ENCODE data around the gene MEGF6.
A peak's percentile ranks its signal among the peaks of the same experiment; 100 is the strongest.

MEGF6 gene, protein sequence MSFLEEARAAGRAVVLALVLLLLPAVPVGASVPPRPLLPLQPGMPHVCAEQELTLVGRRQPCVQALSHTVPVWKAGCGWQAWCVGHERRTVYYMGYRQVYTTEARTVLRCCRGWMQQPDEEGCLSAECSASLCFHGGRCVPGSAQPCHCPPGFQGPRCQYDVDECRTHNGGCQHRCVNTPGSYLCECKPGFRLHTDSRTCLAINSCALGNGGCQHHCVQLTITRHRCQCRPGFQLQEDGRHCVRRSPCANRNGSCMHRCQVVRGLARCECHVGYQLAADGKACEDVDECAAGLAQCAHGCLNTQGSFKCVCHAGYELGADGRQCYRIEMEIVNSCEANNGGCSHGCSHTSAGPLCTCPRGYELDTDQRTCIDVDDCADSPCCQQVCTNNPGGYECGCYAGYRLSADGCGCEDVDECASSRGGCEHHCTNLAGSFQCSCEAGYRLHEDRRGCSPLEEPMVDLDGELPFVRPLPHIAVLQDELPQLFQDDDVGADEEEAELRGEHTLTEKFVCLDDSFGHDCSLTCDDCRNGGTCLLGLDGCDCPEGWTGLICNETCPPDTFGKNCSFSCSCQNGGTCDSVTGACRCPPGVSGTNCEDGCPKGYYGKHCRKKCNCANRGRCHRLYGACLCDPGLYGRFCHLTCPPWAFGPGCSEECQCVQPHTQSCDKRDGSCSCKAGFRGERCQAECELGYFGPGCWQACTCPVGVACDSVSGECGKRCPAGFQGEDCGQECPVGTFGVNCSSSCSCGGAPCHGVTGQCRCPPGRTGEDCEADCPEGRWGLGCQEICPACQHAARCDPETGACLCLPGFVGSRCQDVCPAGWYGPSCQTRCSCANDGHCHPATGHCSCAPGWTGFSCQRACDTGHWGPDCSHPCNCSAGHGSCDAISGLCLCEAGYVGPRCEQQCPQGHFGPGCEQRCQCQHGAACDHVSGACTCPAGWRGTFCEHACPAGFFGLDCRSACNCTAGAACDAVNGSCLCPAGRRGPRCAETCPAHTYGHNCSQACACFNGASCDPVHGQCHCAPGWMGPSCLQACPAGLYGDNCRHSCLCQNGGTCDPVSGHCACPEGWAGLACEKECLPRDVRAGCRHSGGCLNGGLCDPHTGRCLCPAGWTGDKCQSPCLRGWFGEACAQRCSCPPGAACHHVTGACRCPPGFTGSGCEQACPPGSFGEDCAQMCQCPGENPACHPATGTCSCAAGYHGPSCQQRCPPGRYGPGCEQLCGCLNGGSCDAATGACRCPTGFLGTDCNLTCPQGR (N-terminal part only)

DNA sequence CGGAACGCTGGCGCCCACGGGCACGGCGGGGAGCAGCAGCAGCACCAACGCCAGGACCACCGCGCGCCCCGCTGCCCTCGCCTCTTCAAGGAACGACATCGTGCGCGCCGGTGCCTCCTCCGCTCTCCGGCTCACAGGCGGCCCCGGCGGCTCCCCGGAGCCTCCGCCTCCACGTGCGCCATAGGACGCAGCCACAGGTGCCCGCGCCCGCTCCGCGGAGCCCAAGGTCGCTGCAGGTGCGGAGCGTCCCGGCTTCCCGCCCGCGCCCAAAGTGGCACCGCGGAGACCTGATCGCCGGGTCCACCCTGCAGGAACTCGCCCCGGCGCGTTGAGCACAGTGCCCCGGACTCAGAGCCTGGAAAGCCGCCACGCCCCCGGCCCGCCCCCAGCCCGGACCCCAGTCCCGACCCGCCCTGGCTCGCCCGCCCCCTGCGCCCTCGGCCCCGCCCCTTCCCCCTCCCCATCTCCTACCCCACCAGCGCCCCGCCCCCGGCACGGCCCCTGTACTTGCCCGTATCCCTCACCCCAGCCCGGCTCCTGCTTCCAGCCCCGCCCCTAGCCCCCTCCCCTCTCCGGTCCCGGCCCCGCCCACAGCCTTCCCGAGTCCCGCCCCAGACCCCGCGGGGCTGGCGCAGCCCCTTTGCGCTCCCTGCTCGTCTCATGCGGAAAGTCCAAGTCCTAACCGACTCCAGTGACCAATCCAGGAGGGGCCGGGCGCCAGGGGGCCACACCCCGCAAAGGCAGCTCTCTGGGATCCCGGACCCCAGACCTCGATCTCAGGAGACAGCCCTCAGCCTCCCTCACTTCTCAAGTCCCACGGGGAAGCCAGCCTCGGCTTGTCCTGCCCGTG is at the start of gene MEGF6:
Gene MEGF6 (minus strand): TSS at position 339 of the 850 bp plus-strand sequence. CDS start 240 bp downstream, at position 99.
- peak; percentile 64 for DNase-seq

DNA sequence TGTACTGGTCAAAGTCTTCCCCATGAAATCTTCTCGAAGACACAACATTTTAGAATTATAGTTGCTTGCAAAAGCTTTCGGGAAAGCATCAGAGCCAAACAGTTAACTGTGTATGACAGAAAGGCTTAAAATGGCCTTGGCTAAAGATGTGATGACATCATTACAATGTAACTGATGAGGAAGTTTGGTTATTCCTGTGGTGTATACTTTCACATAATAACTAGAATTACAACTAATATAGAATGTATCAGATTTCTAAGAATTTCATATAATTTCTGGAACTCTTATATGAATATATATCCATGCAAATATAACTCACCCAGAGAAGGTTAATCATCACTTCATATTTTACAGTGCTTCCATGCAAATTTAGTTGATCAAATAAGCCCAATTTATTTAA is 49.4 kb upstream of the MEGF6 start:
- DNase-seq, result no peak

DNA sequence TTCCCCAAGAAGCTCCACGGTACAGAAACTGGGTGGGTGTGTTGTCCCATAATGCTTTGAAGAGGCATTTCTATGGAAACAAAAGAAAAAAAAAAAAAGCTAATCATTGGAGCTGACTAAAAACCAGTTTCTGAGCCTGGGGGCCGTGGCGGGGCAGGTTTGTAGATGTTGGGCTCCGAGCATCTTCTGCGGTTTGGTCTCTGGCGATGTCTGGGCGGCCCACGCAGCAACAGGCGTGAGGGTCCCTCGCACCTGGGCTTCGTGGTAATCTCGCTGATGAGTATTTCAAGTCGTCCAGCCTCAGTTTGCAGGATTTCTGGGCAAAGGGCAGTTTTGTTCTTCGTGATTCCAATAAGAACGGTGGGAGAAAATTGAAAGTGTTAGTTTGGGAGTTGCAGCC is 47.8 kb upstream of the MEGF6 start:
- DNase-seq, result no peak

DNA sequence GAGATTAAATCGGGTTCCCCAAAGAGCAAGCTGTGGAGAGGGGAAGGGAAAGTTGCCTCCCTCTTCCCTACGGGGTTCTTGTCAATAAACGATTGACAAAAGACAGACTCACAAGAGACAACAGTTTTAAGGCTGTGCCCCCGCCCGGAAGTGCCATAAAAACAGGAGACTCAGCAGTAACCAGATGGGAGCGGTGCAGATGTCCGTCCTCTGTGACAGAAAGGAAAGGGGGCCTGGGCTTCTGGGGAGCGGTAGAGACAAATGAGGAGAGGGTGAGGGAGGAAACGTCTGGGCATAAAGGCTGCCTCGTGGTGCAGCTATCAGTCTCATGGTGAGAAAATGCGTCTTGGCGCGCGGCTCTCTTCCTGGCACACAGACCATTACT is 46.9 kb upstream of the MEGF6 start:
- no peak for DNase-seq

DNA sequence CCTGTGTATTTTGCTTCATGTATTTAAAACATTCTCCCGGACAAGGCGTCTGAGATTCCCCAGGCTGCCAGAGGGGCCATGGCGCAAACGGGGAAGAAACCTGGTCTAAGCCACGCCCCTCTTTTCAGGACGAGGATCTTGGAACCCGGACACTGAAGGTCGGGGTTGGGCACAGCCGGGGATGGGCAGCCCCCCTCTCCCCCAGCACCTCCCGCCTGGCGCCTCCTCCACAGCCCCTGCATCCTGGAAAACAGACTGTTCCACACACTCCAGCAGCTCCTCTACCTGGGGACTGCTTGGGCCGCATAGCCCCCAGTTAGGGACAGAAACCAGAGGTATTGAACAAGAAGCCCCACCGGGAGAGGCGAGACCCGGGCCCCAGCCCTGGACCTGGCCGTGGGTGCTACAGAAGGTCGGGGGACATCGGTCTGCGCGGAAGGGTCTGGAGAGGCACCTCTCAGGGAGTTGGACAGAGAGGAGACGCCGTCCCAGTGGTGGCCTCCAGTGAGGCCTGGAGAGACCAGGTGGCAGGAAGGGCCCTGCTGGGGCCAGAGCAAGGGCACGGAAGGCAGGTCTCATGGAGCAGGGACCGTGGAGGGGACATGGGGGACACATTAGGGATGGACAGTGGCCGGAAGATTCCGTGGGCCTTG is 46.4 kb upstream of the MEGF6 start:
- no peak for DNase-seq

DNA sequence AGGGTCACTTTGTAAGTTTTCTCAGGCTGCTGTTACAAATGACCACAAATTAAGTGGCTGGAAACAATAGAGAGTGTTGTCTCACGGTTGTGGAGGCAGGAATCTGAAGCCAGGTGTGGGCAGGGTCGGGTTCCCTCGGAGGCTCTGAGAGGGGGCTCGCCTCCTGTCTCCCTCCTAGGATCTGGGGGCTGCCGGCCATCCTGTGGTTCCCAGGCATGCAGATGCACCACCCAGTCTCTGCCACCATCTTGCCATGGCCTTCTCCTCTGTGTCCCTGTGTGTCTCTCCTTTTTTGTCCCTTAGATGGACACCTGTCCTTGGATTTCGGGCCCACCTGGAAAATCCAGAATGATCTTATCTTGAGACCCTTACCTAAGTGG is 45.8 kb upstream of the MEGF6 start:
- no peak for DNase-seq

DNA sequence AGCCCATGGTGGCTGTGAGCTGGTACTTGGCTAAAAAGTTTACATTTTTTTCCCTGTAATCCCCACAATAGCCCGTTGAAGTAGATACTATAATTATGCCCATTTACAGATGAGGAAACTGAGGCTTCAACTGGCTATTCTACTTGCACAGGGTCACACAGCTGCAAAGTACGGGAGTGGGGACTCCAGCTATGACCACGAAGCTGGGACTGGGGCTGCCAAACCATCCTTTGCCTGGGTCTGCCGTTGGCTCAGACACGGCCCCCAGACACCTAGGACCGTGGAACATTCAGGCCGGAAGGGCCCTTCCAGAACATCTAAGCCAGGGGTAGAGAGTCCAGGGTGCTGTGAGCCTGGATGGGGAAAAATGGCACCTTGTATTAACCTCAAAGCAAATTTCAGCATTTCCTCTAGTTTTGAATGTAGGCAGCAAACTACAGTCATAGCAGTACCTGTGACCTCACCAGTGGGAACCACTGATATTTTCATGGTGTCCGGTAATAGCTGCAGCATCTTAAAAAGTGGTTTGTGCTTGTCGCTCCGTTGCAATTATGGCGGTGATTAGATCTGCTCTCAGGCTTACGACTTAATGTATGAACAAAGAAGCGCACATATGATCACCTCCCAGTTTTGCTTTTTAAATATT is 45.3 kb upstream of the MEGF6 start:
- DNase-seq, result no peak

DNA sequence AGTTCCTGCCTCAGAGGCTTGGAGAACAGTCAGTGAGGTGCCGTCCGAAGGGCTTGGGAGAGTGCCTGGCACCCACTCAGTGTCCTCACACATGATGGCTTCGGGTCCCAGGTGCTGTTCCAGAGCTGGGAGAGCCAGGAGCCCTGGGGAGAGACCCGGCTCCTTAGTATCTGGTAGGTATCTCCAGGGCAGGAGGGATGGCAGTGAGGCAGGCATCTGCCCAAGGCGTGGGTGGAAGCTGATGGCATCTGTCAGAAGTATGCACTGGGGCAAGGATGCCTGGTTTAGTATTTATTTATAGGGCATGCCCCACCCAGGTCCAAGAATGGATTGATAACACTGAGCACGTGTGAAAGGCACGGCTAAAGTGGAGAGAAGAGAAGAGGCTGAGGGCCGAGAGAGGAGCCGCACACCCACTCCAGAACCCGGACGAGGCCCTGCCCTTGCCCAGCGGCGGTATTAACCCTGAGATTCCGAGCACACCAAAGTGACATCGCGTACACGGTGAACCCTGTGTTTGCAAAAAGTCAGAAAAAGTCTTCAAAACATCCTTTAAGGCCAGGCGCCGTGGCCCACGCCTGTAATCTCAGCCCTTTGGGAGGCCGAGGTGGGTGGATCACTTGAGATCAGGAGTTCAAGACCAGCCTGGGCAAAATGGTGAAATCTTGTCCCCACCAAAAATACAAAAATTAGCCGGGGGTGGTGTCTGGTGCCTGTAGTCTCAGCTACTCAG is 43.4 kb upstream of the MEGF6 start:
- DNase-seq, result no peak

DNA sequence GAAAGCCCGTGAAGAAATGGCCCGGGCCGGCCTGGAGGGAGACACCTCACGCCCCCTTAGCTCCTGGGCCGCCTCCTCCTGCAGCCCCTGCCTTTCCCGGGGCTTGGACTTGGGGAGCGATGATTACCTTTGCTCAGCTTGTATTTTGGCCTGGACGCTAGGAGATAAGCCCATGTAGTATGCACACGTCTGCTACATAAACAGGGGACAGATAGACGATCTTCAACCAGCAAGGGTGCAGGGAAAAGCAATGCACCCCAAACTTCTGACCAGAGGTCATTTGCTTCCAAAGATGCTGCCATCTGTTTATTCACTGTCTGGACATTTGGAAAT is 41.9 kb upstream of the MEGF6 start:
- no peak for DNase-seq

DNA sequence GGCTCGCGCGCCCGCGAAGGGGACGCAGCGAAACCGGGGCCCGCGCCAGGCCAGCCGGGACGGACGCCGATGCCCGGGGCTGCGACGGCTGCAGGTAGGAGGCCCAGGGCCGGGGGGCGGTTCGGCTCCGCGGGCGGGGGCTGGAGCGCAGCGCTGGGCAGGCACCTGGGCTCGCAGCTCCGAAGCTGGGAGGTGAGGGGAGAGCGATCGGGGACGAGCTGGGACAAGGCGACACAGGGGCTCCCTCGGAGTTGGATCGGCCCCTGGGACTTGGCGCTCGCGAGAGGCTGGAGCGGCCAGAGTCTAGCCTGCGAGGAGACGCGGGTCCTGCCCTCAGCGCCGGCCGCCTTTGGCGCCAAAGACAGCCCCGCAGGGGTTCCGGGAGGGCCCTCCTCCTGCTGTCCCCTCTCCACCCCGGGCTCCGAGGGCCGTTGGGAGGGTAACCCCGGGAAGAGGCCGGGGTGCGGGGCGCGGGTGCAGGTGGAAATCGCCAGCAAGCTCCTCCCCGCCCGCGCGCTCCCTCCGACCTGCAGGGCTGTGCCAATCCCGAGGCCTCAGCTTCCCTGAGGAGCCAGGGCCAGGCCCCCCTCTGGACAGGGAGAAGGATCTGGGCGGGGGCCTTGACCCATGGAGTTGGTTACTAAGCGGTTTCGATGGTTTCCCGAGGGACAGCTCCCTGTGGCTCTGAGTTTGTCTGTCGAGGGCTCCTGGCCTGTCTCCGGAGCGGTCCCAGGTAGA is 41.4 kb upstream of the MEGF6 start:
- DNase-seq, result no peak

DNA sequence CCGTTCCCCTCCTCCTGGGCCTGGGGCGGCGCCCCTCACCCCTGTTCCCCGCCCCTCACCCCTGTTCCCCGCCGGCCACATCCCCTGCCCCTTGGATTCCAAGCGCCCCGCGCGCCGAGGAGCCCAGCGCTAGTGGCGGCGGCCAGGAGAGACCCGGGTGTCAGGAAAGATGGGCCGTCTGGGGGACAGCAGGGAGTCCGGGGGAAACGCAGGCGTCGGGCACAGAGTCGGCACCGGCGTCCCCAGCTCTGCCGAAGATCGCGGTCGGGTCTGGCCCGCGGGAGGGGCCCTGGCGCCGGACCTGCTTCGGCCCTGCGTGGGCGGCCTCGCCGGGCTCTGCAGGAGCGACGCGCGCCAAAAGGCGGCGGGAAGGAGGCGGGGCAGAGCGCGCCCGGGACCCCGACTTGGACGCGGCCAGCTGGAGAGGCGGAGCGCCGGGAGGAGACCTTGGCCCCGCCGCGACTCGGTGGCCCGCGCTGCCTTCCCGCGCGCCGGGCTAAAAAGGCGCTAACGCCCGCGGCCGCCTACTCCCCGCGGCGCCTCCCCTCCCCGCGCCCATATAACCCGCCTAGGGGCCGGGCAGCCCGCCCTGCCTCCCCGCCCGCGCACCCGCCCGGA is 40.7 kb upstream of the MEGF6 start, which contains the start of gene TP73:
Gene TP73 (plus strand): TSS at position 587 of the 618 bp plus-strand sequence. CDS start 29,850 bp downstream, outside the sequence.
- peak; percentile 32 for DNase-seq

DNA sequence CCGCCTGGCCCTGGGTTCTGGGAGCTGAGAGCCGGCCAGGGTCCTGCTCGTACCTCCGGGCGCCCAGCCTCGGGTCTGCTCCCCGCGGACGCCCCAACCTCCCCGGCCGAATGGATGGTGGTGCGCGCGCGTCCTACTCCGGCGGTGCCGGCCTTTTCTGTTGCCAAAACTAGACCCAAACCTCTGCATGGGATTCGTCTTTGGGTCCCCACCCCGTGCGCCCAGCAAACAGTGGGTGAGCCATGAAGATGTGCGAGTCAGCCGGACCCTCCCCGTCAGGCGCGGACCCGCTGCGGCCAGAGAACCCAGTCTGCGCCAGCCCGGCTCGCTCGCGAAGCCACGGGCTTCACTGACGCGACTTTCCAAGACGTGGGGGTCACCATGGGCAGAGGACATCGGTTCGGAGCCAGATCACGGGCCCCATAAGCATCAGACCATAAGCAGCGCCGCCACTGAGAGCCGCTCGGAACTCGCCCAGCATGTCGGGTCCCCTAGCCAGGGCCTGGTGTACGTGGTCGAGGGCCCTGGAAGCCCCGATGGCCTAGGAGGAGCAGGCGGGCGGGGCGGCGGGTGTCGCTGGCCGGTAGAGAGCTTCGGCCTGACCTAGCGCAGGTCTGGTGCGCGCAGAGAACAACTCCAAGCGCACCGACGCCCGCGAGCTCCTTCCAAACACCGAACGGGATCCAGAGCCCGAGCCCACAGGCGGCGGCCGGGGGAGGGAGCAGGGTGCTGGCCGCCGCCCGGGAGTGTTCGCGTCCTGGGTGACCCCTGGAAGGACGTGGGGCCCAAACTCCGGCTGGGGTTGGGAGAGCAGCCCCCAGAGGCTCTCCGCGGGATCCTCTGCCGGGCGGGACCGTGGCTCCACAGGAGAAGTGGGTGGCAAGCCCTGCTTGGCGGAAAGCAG is 40.0 kb upstream of the MEGF6 start:
- DNase-seq, result no peak

DNA sequence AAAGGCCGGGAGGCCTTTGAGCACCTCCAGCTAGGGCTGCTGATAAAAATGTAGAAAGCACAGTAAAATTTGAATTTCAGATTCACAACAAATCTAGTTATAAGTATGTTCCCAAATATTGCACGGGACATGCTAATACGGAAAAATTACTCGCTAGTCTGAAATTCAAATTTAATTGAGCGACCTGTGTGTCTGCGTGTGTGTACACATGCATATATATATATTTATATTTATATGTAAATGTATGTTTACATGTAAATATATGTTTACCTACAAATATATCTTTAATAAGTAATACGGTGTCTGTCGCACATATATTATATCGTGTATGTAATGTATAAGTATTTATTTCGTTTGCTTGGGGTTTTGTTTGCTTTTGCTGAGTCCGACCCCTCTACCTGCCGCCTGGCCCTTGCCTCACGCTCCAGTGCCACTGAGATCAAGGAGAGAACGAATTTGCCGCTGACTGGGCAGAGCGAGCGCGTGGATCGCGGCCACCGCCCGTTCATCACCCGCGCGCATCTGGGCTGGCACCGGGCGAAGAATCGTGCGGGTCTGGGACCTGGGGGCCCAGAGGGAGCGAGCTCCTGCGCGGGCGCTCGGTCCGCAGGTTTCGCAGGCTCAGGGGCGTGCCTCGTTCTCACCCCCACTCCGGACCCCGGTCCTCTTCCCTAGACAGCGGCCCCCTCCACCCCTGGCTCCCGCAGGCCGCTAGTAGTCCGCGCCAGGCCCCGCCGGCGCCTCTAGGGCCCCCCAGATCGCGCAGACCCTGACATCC is 39.1 kb upstream of the MEGF6 start:
- no peak for DNase-seq

DNA sequence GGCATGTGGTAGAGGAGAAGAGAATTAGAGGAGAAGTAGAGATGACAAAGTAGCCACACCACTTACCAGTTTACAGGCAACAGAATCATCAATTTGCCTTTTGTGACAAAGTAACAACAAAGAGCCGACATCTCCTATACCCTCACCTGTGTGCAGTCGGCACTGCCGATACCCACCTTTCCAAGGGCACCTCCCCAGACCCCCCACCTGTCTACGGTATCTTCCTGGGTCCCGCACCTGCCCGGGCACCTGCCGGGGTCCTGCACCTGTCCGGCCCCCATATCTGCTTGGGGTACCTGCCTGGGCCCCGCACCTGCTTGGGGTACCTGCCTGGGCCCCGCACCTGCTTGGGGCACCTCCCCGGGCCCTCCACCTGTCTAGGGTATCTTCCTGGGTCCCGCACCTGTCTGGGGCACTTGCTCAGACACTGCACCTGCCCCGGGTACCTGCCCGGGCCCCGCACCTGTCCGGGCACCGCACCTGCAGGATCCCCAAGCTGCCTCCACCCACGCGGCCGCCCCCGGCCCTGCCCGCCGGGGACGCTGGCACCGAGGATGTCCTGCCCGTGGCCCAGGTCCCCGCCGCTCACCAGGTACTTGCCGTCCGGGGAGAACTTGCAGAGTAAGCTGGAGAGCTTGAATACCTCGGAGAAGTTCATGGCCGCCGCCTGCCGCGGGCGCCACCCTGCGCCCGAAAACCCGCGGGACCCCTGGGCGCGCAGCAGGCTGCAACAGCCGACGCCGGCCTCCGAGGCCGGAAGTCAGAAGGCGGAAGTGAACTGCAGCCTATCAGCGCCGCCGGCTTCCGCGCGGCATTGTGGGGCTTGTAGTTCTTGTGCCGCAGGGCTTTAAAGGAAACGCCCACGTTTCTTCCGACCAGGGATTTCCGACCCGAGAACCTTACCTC is 38.3 kb upstream of the MEGF6 start, which contains the start of gene WRAP73:
Gene WRAP73 (minus strand): TSS at position 762 of the 906 bp plus-strand sequence. CDS start 104 bp downstream, at position 658.
- DNase-seq, result peak; percentile 98

DNA sequence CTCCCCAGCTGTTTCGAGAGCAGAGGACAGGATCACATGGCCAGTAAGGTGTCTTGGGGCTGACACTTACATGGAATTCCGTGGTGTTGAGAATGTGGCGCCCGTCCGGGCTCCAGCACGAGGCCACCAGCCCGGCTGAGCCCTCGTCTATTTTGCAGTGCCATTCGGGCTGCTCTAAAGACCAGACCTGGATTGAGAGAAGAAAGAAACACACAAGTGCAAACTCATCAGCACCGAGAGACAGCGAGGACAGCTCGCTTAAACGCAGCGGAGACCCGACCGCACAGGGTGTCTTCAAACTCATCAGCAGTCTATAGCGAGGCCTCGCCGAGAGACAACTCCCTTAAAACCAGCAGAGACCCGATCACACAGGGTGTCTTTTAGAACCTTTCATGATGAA is 35.3 kb upstream of the MEGF6 start:
- no peak for DNase-seq

Data from RPMI8226 (cell line).